Measurements from ENCODE around the gene ACTR1A.
A peak's percentile ranks its signal among the peaks of the same experiment; 100 is the strongest.

The ACTR1A gene

GRCh38 chr10:102463983-102464382 lies 38.5 kb downstream of the ACTR1A start:
- no peaks in the 10 kb centered on the region for H3K9me3 ChIP-seq (replicated peaks; ENCODE audit: insufficient read depth, low read length)
- no peaks in the 10 kb centered on the region for H3F3A ChIP-seq (ENCODE audit: insufficient read depth, low read length)
- H3K9ac ChIP-seq (ENCODE audit: low read length): no peak overlapping the region
- DNase-seq: no peak
- TF ChIP-seq EZH2phosphoT487 (IDR thresholded peaks at IDR 0.05; ENCODE audit: low read length) (no peak), EZH2 (optimal IDR thresholded peaks at IDR 0.05; ENCODE audit: low read depth, low read length) (no peak), CTCF (IDR thresholded peaks at IDR 0.05; ENCODE audit: low read length) (no peak)
- H3K79me2 ChIP-seq (ENCODE audit: low read length): no peaks in the 10 kb centered on the region
- no peaks in the 10 kb centered on the region for H3K9me2 ChIP-seq (replicated peaks; ENCODE audit: insufficient read depth, low read length)
- H4K20me1 ChIP-seq (ENCODE audit: insufficient read depth, low read length): no peaks in the 10 kb centered on the region
- H3K36me3 ChIP-seq (replicated peaks; ENCODE audit: insufficient read depth, low read length): no peaks in the 10 kb centered on the region
- peaks cover 14% of the 10 kb centered on the region for H3K4me1 ChIP-seq (ENCODE audit: low read length)
- H3K27me3 ChIP-seq (replicated peaks; ENCODE audit: insufficient read depth, low read length): no peaks in the 10 kb centered on the region
- no peak overlapping the region for H2AFZ ChIP-seq (ENCODE audit: low read length)
- no peak overlapping the region for H3K27ac ChIP-seq (ENCODE audit: low read length)
- no peak overlapping the region for H3K4me2 ChIP-seq (ENCODE audit: low read depth, low read length)
- no peak overlapping the region for H3K4me3 ChIP-seq (ENCODE audit: low read length)

- H3K9me2 ChIP-seq (replicated peaks; ENCODE audit: insufficient read depth, low read length): no peaks in the 10 kb centered on the region
- H3K4me1 ChIP-seq (ENCODE audit: low read length): peaks cover 14% of the 10 kb centered on the region
- H3K4me2 ChIP-seq (ENCODE audit: low read depth, low read length): peak overlapping the region; percentile 38; the same call in 1 of the 2 replicates
- TF ChIP-seq CTCF (IDR thresholded peaks at IDR 0.05; ENCODE audit: low read length) (no peak), EZH2phosphoT487 (IDR thresholded peaks at IDR 0.05; ENCODE audit: low read length) (no peak), EZH2 (optimal IDR thresholded peaks at IDR 0.05; ENCODE audit: low read depth, low read length) (no peak)
- H3F3A ChIP-seq (ENCODE audit: insufficient read depth, low read length): no peaks in the 10 kb centered on the region
- no peak for DNase-seq
- no peak overlapping the region for H3K27ac ChIP-seq (ENCODE audit: low read length)
- H4K20me1 ChIP-seq (ENCODE audit: insufficient read depth, low read length): no peaks in the 10 kb centered on the region
- H3K79me2 ChIP-seq (ENCODE audit: low read length): no peaks in the 10 kb centered on the region
- no peaks in the 10 kb centered on the region for H3K9me3 ChIP-seq (replicated peaks; ENCODE audit: insufficient read depth, low read length)
- H3K27me3 ChIP-seq (replicated peaks; ENCODE audit: insufficient read depth, low read length): no peaks in the 10 kb centered on the region
- no peak overlapping the region for H3K4me3 ChIP-seq (ENCODE audit: low read length)
- H3K9ac ChIP-seq (ENCODE audit: low read length): no peak overlapping the region
- H2AFZ ChIP-seq (ENCODE audit: low read length): no peak overlapping the region
- no peaks in the 10 kb centered on the region for H3K36me3 ChIP-seq (replicated peaks; ENCODE audit: insufficient read depth, low read length)
Measured at GRCh38 chr10:102462512-102463054, 39.9 kb downstream of the ACTR1A start.

GRCh38 chr10:102461187-102462054 lies 41.1 kb downstream of the ACTR1A start:
- Histone ChIP-seq H3F3A (ENCODE audit: insufficient read depth, low read length) (no peaks in the 10 kb centered on the region), H3K27me3 (replicated peaks; ENCODE audit: insufficient read depth, low read length) (no peaks in the 10 kb centered on the region), H2AFZ (ENCODE audit: low read length) (peak overlapping the region; percentile 98), H3K9me3 (replicated peaks; ENCODE audit: insufficient read depth, low read length) (no peaks in the 10 kb centered on the region), H3K9ac (ENCODE audit: low read length) (peak overlapping the region; percentile 53; the same call in 1 of the 2 replicates), H4K20me1 (ENCODE audit: insufficient read depth, low read length) (no peaks in the 10 kb centered on the region), H3K9me2 (replicated peaks; ENCODE audit: insufficient read depth, low read length) (no peaks in the 10 kb centered on the region), H3K36me3 (replicated peaks; ENCODE audit: insufficient read depth, low read length) (no peaks in the 10 kb centered on the region), H3K4me3 (ENCODE audit: low read length) (peak overlapping the region; percentile 72), H3K27ac (ENCODE audit: low read length) (no peak overlapping the region), H3K4me1 (ENCODE audit: low read length) (peaks cover 14% of the 10 kb centered on the region), H3K4me2 (ENCODE audit: low read depth, low read length) (peak overlapping the region; percentile 96), H3K79me2 (ENCODE audit: low read length) (no peaks in the 10 kb centered on the region)
- no peak for TF ChIP-seq CTCF (IDR thresholded peaks at IDR 0.05; ENCODE audit: low read length)
- no peak for TF ChIP-seq EZH2 (optimal IDR thresholded peaks at IDR 0.05; ENCODE audit: low read depth, low read length)
- TF ChIP-seq EZH2phosphoT487 (IDR thresholded peaks at IDR 0.05; ENCODE audit: low read length): no peak
- peak; percentile 95 for DNase-seq

Measured in MM.1S (cell line).